ENCODE data around the gene ATP8B1. TPM values are rescaled to one million over a fixed set of nuclear protein-coding genes. Genes with fewer than 3 reads are reported as not detected.

The ATP8B1 gene
- total RNA-seq, 4 donors from 2014 or later, result 17.4 to 26.2 (median 23.4) TPM

DNA sequence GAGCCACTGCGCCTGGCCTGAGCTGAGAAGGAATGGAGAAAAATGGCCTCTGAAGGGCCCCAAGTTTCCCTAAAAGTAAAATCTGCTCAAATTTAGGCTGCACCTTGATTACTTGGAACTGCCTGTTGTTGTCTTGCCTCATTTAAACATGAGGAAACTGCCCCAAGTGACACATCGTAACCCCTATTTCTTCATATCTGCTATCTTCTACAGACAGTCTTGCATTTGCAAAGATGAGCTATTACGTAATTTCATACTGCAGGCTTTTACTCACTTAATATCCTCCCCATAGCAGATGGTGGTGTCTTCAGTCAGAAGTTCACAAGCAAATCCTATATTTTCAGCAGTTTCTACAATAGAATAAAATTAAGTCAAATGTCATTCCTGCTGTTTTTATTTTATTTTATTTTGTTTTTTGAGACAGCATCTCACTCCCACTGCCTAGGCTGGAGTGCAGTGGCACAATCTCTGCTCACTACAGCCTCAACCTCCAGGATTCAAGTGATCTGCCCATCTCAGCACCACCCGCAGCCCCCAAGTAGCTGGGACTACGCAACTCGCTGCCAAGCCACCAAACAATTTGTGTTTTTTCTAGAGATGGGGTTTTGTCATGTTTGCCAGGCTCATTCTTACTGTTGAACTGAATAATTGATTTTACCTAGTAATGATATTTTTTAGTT is 136.2 kb downstream of the ATP8B1 start:
- peak; percentile 90 for ATAC-seq
- no peaks in the 10 kb centered on the region for H3K9me3 ChIP-seq
- peak overlapping the region in 3 of 4 donors; percentile 18 to 58 (median 37) for H3K27ac ChIP-seq
- 68 to 72% methylated on average over 3 to 6 of the region's 6 CpGs for WGBS, 2 donors (ENCODE audit: low coverage in 1 of 2)
- peaks cover 0 to 29% (median 2%) of the 10 kb centered on the region in 3 donors for H3K4me1 ChIP-seq
- TF ChIP-seq POLR2A (IDR thresholded peaks at IDR 0.05), result no peak
- peak; percentile 22 for TF ChIP-seq POLR2AphosphoS5 (IDR thresholded peaks at IDR 0.05)
- TF ChIP-seq CTCF (IDR thresholded peaks at IDR 0.05), result no peak
- TF ChIP-seq EP300 (IDR thresholded peaks at IDR 0.05), result no peak
- H3K27me3 ChIP-seq, result no peaks in the 10 kb centered on the region
- H3K36me3 ChIP-seq, result peaks cover 0 to 36% of the 10 kb centered on the region in 2 donors
- no peak overlapping the region for H3K4me3 ChIP-seq

DNA sequence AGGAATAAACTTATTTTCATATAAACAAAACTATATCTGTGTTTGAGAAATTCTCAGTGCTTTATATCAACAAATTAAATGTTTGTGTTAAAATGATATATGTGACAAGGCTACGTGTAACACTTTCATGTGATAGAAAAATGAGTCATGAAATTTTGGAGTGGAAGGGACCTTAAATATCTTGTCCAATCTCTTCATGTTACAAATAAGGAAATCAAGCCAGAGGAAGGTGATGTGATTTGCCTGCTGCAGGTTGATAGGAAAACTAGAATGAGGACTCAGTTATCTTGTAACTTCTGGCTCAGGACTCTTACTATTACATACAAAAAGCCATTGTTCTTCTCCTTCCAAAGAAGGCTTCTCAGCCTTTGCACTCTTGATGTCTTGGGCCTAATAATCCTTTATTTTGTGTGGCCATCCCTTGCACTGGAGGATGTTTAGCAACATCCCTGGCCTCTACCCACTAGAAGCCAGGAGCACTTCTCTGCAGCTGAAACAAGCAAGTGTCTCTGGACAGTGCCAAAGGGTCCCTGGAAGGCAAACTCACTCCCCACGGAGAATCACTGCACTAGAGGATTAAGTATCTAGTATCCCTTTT is 138.4 kb downstream of the ATP8B1 start:
- H3K27me3 ChIP-seq, result no peaks in the 10 kb centered on the region
- H3K36me3 ChIP-seq, result peaks cover 0 to 47% of the 10 kb centered on the region in 2 donors
- H3K4me3 ChIP-seq, result no peak overlapping the region
- ATAC-seq, result no peak
- no peaks in the 10 kb centered on the region for H3K9me3 ChIP-seq
- peaks cover 0 to 29% (median 2%) of the 10 kb centered on the region in 3 donors for H3K4me1 ChIP-seq
- H3K27ac ChIP-seq, result no peak overlapping the region
- 29% methylated on average over 2 of the region's 2 CpGs for WGBS, 2 donors (ENCODE audit: low coverage in 1 of 2)
- TF ChIP-seq POLR2AphosphoS5 (IDR thresholded peaks at IDR 0.05) (no peak), CTCF (IDR thresholded peaks at IDR 0.05) (no peak), EP300 (IDR thresholded peaks at IDR 0.05) (no peak), POLR2A (IDR thresholded peaks at IDR 0.05) (no peak)

- 85 to 88% methylated on average over 8 to 11 of the region's 11 CpGs for WGBS, 2 donors (ENCODE audit: low coverage in 1 of 2)
- no peaks in the 10 kb centered on the region for H3K27me3 ChIP-seq
- no peak for ATAC-seq
- H3K9me3 ChIP-seq, result peaks cover 0 to 6% (median 0%) of the 10 kb centered on the region in 3 donors
- no peak overlapping the region for H3K27ac ChIP-seq
- peaks cover 0 to 70% of the 10 kb centered on the region in 2 donors for H3K36me3 ChIP-seq
- no peak for TF ChIP-seq POLR2A (IDR thresholded peaks at IDR 0.05)
- no peak for TF ChIP-seq EP300 (IDR thresholded peaks at IDR 0.05)
- no peak for TF ChIP-seq POLR2AphosphoS5 (IDR thresholded peaks at IDR 0.05)
- no peak for TF ChIP-seq CTCF (IDR thresholded peaks at IDR 0.05)
- peaks cover 0 to 22% (median 0%) of the 10 kb centered on the region in 3 donors for H3K4me1 ChIP-seq
- no peak overlapping the region for H3K4me3 ChIP-seq
Measured at GRCh38 chr18:57660961-57661360, 142.2 kb downstream of the ATP8B1 start.

GRCh38 chr18:57659460-57660102 is 143.5 kb downstream of the ATP8B1 start:
- peaks cover 0 to 83% of the 10 kb centered on the region in 2 donors for H3K36me3 ChIP-seq
- no peak overlapping the region for H3K4me3 ChIP-seq
- peaks cover 0 to 13% (median 0%) of the 10 kb centered on the region in 3 donors for H3K9me3 ChIP-seq
- TF ChIP-seq POLR2A (IDR thresholded peaks at IDR 0.05), result no peak
- TF ChIP-seq POLR2AphosphoS5 (IDR thresholded peaks at IDR 0.05), result no peak
- no peak for TF ChIP-seq EP300 (IDR thresholded peaks at IDR 0.05)
- no peak overlapping the region for H3K27ac ChIP-seq
- H3K4me1 ChIP-seq, result peaks cover 0 to 8% (median 0%) of the 10 kb centered on the region in 3 donors
- ATAC-seq, result no peak
- WGBS, 2 donors (ENCODE audit: low coverage in 1 of 2), result 82 to 88% methylated on average over 11 of the region's 11 CpGs
- no peaks in the 10 kb centered on the region for H3K27me3 ChIP-seq

DNA sequence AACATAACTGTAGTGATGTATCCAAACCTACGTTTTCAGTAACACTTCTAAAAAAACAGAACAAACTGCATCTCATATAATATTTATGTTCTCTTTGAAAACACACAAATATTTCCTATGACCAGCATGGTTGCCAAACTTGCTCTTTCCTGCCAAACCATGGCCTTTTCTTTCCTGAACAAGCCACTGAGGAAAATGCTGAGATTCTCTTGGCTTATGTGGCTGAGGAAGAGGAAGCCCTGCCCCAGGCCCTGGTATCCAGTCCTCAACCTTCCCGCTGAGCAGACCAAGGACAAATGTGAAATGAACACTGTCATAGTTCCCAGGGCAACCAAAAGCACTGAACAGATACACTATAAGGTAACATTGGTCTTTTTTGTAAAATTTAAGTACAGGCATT is 145.6 kb downstream of the ATP8B1 start:
- H3K27me3 ChIP-seq, result no peaks in the 10 kb centered on the region
- no peak overlapping the region for H3K4me3 ChIP-seq
- TF ChIP-seq POLR2AphosphoS5 (IDR thresholded peaks at IDR 0.05) (no peak), POLR2A (IDR thresholded peaks at IDR 0.05) (no peak), CTCF (IDR thresholded peaks at IDR 0.05) (no peak), EP300 (IDR thresholded peaks at IDR 0.05) (no peak)
- peaks cover 0 to 8% (median 0%) of the 10 kb centered on the region in 3 donors for H3K4me1 ChIP-seq
- peaks cover 0 to 13% (median 0%) of the 10 kb centered on the region in 3 donors for H3K9me3 ChIP-seq
- 50 to 58% methylated on average over 1 to 2 of the region's 2 CpGs for WGBS, 2 donors (ENCODE audit: low coverage in 1 of 2)
- H3K36me3 ChIP-seq, result peaks cover 0 to 92% of the 10 kb centered on the region in 2 donors
- ATAC-seq, result peak; percentile 51
- H3K27ac ChIP-seq, result no peak overlapping the region
